GM12801 (cell line): ENCODE measurements around the gene WDR76.

Source experiments
- CTCF ChIP-seq: IDR thresholded peaks from one replicate; pipeline ENCODE4 v1.5.1; 2011; ENCODE audit warnings: control low read depth; ENCODE audit not compliant: insufficient read length; ENCODE audit errors: extremely low read depth

Gene WDR76

GRCh38 chr15:43872416-43873020, 45.7 kb downstream of the WDR76 start:
- no peak for TF ChIP-seq CTCF

GRCh38 chr15:43873651-43874050, 46.8 kb downstream of the WDR76 start:
- TF ChIP-seq CTCF: no peak

- TF ChIP-seq CTCF: no peak
Observed at GRCh38 chr15:43876872-43877271, 50.1 kb downstream of the WDR76 start.

GRCh38 chr15:43877371-43877770, 50.6 kb downstream of the WDR76 start:
- TF ChIP-seq CTCF: no peak

- no peak for TF ChIP-seq CTCF
Observed at GRCh38 chr15:43878446-43878845, 51.6 kb downstream of the WDR76 start.

- TF ChIP-seq CTCF: no peak
Observed at GRCh38 chr15:43879386-43880355, 52.9 kb downstream of the WDR76 start.

- no peak for TF ChIP-seq CTCF
Observed at GRCh38 chr15:43880406-43881194, 53.8 kb downstream of the WDR76 start.
